ENCODE results near the gene EML1. TPM values are rescaled to one million over a fixed set of nuclear protein-coding genes. Genes with fewer than 3 reads are reported as not detected.

EML1 gene
- total RNA-seq, 2 experiments from 2014 or later = 1.7 TPM

DNA sequence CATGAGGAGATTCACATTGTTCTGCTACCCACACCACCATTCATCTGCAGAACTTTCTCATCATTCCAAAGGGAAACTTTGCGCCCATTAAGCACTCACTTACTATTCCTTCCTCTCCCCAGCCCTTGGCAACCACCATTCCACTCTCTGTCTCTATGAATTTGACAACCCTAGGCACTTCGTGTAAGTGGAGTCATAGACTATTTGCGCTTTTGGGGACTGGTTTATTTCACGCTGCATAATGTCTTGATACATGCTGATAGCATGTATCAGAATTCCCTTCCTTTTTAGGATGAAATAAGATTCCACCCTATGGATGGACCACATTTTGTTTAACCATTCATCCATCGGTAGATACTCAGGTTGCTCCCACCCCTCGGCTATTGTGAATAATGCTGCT, 4.5 kb upstream of the EML1 start:
- ATAC-seq (no peak), DNase-seq (no peak)
- peaks cover 29% of the 10 kb centered on the region for H3K4me1 Mint-ChIP-seq
- no peaks in the 10 kb centered on the region for H3K9me3 Mint-ChIP-seq (ENCODE audit: low read depth)
- H3K27ac Mint-ChIP-seq = no peak overlapping the region
- H3K36me3 Mint-ChIP-seq (ENCODE audit: low read depth) = no peaks in the 10 kb centered on the region
- ChIA-PET POLR2A (no interaction called here), CTCF (interaction anchor here (1.3 kb wide), 1 partner anchor 9 kb away, joined by 3 read pairs; no protein-coding TSS in a partner anchor)
- H3K4me3 Mint-ChIP-seq = no peak overlapping the region
- intact Hi-C loops (cut with DNase I, micrococcal nuclease) = no loop called here
- peaks cover 5% of the 10 kb centered on the region for H3K27me3 Mint-ChIP-seq

- CTCF ChIA-PET = interaction anchor here (0.6 to 1.5 kb wide), 4 partner anchors 9 to 500 kb away, joined by 3 to 5 read pairs (median 4); no protein-coding TSS in a partner anchor
- Mint-ChIP-seq H3K4me3 (no peak overlapping the region), H3K9me3 (ENCODE audit: low read depth) (no peaks in the 10 kb centered on the region), H3K4me1 (peaks cover 34% of the 10 kb centered on the region), H3K27ac (no peak overlapping the region), H3K36me3 (ENCODE audit: low read depth) (no peaks in the 10 kb centered on the region), H3K27me3 (peaks cover 5% of the 10 kb centered on the region)
- DNase-seq = no peak
- intact Hi-C loops (cut with DNase I, micrococcal nuclease) = no loop called here
- ATAC-seq = peak; percentile 36
- POLR2A ChIA-PET = interaction anchor here (0.6 kb wide), 1 partner anchor 251 kb away, joined by 3 read pairs; no protein-coding TSS in a partner anchor
Observed at GRCh38 chr14:99789581-99789980, 3.6 kb upstream of the EML1 start.

DNA sequence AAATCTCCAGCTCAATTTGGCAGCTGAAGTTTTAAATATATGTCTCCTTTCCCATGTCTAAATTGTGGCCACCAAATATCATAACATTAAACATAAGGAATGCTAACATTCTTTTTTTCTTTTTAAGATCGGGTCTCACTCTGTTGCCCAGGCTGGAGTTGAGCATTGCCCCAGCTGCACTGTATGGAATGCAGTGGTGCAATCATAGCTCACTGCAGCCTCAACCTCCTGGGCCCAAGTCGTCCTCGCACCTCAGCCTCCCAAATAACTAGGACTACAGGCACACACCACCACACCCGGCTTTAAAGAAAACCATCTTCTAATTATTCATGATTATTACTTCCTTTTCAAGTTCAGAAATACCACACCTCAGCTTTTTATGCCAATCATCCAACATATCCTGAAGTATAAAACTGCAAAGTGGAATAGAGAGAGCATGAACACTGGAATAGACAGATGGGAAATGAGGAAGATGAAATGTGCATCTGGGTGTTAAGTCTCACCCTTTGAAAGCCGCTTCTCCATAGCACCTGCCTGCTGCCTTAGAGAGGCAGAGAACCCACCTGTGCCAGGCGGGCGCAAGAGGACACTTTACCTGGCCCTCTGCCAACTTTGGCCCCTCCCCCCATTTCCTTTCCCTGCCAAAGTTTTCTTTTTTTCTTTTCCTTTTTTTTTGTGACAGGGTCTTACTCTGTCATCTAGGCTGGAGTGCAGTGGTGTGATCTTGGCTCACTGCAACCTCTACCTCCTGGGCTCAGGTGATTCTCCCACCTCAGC, 2.8 kb upstream of the EML1 start:
- ChIA-PET POLR2A (interaction anchor here (0.6 kb wide), 1 partner anchor 250 kb away, joined by 3 read pairs; no protein-coding TSS in a partner anchor), CTCF (interaction anchor here (0.6 to 1.5 kb wide), 3 partner anchors 10 to 501 kb away, joined by 4 to 5 read pairs (median 4); no protein-coding TSS in a partner anchor)
- Mint-ChIP-seq H3K4me3 (no peak overlapping the region), H3K4me1 (peaks cover 34% of the 10 kb centered on the region), H3K36me3 (ENCODE audit: low read depth) (no peaks in the 10 kb centered on the region), H3K9me3 (ENCODE audit: low read depth) (no peaks in the 10 kb centered on the region), H3K27ac (no peak overlapping the region), H3K27me3 (peaks cover 8% of the 10 kb centered on the region)
- intact Hi-C loops (cut with DNase I, micrococcal nuclease) = loop anchor here in 1 of 2 experiments (10.0 kb wide), 1 partner anchor 364 kb away; the partner anchor contains the start of gene DEGS2
- ATAC-seq (no peak), DNase-seq (no peak)

GRCh38 chr14:99790978-99791376, 2.2 kb upstream of the EML1 start:
- no peak overlapping the region for H3K4me3 Mint-ChIP-seq
- H3K36me3 Mint-ChIP-seq (ENCODE audit: low read depth) = no peaks in the 10 kb centered on the region
- H3K27ac Mint-ChIP-seq = no peak overlapping the region
- ChIA-PET POLR2A (no interaction called here), CTCF (no interaction called here)
- no peak for DNase-seq
- intact Hi-C loops (cut with DNase I, micrococcal nuclease) = loop anchor here in 1 of 2 experiments (10.0 kb wide), 1 partner anchor 364 kb away; the partner anchor contains the start of gene DEGS2
- H3K27me3 Mint-ChIP-seq = peaks cover 12% of the 10 kb centered on the region
- peaks cover 34% of the 10 kb centered on the region for H3K4me1 Mint-ChIP-seq
- H3K9me3 Mint-ChIP-seq (ENCODE audit: low read depth) = no peaks in the 10 kb centered on the region
- no peak for ATAC-seq

GRCh38 chr14:99791476-99792209, 1.6 kb upstream of the EML1 start:
- Mint-ChIP-seq H3K27me3 (peaks cover 13% of the 10 kb centered on the region), H3K9me3 (ENCODE audit: low read depth) (no peaks in the 10 kb centered on the region), H3K4me1 (peaks cover 34% of the 10 kb centered on the region), H3K4me3 (no peak overlapping the region), H3K36me3 (ENCODE audit: low read depth) (no peaks in the 10 kb centered on the region), H3K27ac (no peak overlapping the region)
- POLR2A ChIA-PET = interaction anchor here (0.7 kb wide), 1 partner anchor 45 kb away, joined by 3 read pairs; no protein-coding TSS in a partner anchor
- no peak for ATAC-seq
- DNase-seq = no peak
- intact Hi-C loops (cut with DNase I, micrococcal nuclease) = loop anchor here in 1 of 2 experiments (2.0 to 10.0 kb wide), 4 partner anchors 29 to 363 kb away; partner anchors contain the start of genes CCDC85C, CCNK, DEGS2 and SETD3
- CTCF ChIA-PET = interaction anchor here (1.0 kb wide), 1 partner anchor 61 kb away, joined by 3 read pairs; no protein-coding TSS in a partner anchor

- no peaks in the 10 kb centered on the region for H3K9me3 Mint-ChIP-seq (ENCODE audit: low read depth)
- peak overlapping the region; percentile 32 for H3K27ac Mint-ChIP-seq
- H3K27me3 Mint-ChIP-seq = peaks cover 17% of the 10 kb centered on the region
- ATAC-seq (no peak), DNase-seq (no peak)
- no peaks in the 10 kb centered on the region for H3K36me3 Mint-ChIP-seq (ENCODE audit: low read depth)
- ChIA-PET CTCF (interaction anchor here (1.0 kb wide), 1 partner anchor 62 kb away, joined by 3 read pairs; no protein-coding TSS in a partner anchor), POLR2A (interaction anchor here (0.7 kb wide), 1 partner anchor 45 kb away, joined by 3 read pairs; no protein-coding TSS in a partner anchor)
- peaks cover 34% of the 10 kb centered on the region for H3K4me1 Mint-ChIP-seq
- intact Hi-C loops (cut with DNase I, micrococcal nuclease) = loop anchor here in 1 of 2 experiments (2.0 to 10.0 kb wide), 4 partner anchors 29 to 363 kb away; partner anchors contain the start of genes CCDC85C, CCNK, DEGS2 and SETD3
- H3K4me3 Mint-ChIP-seq = peak overlapping the region; percentile 55
Observed at GRCh38 chr14:99792210-99792535, 1.0 kb upstream of the EML1 start.

DNA sequence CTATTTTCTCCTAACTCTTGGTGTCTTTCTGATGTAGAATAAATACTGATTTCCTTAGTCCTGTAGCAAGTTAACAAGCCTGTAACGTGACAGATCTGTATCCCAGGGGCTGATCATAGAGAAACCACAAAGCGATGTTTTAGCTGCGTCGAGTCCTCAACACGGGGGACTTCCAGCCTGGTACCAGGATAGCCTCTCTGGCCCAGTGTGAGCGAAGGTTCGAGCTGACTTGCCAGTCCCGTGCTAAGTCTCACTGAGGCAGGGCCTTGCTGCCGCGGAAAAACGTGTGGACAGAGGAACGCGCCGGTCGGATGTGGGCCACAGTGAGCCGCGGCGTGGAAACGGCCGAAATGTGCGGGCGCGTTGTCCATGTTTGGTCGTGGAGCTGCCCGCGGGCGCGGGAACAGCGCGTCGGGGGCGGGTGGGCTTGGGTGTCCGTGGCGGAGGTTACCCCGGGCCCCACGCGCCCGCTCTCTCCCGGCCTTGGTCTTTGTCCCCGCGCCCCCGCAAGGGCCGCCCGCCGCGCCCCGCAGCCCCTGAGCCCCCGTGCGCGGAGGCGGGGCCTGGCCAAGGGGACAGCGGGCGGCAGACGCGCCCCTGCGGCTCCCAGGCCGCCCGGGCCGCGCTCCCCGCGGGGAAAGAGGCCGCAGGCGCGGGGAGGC, 531 bp upstream of the EML1 start:
- Mint-ChIP-seq H3K9me3 (ENCODE audit: low read depth) (no peaks in the 10 kb centered on the region), H3K4me3 (peak overlapping the region; percentile 55), H3K4me1 (peaks cover 34% of the 10 kb centered on the region), H3K27ac (peak overlapping the region; percentile 32), H3K27me3 (peaks cover 19% of the 10 kb centered on the region), H3K36me3 (ENCODE audit: low read depth) (no peaks in the 10 kb centered on the region)
- ChIA-PET CTCF (interaction anchor here (1.0 kb wide), 1 partner anchor 62 kb away, joined by 3 read pairs; no protein-coding TSS in a partner anchor), POLR2A (interaction anchor here (0.7 kb wide), 1 partner anchor 46 kb away, joined by 3 read pairs; no protein-coding TSS in a partner anchor)
- DNase-seq (peak; percentile 27), ATAC-seq (no peak)
- intact Hi-C loops (cut with DNase I, micrococcal nuclease) = loop anchor here in 1 of 2 experiments (1.0 to 10.0 kb wide), 7 partner anchors 28 to 362 kb away; partner anchors contain the start of genes CCDC85C, CCNK, CYP46A1 and DEGS2

DNA sequence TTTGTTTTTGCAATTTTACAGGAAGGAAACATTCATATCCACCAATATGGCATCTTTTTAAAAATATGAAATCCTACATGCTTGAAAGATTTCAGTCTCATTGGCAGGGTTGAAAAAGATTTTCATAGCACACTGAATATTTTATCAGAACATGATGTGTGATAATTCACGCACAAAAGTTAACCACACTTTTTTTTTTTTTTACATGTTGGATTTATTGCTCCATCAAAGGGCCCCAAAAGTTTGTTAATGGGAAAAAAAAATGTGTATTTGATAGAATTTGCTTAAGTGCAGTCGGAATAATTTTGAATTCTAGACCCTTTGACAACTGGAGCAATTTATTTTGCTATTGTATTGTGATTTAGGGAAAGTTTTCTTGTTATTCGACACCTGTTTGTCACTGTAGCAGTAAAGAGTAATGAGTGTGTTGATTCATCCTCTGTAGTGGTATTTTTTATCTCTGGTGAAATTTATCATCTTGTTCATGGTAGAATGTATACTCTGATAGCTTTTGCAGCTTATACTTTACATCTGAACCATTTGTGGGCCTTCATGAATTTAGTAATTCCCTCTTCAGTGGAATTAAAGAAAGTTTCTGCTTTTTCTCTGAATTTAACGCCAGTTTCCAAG, 1.1 kb downstream of the EML1 start:
- ATAC-seq (no peak), DNase-seq (no peak)
- peak overlapping the region; percentile 46 for H3K4me3 Mint-ChIP-seq
- POLR2A ChIA-PET = no interaction called here
- CTCF ChIA-PET = no interaction called here
- H3K27me3 Mint-ChIP-seq = peaks cover 24% of the 10 kb centered on the region
- H3K36me3 Mint-ChIP-seq (ENCODE audit: low read depth) = no peaks in the 10 kb centered on the region
- intact Hi-C loops (cut with DNase I, micrococcal nuclease) = loop anchor here in 1 of 2 experiments (10.0 kb wide), 1 partner anchor 361 kb away; the partner anchor contains the start of gene DEGS2
- H3K9me3 Mint-ChIP-seq (ENCODE audit: low read depth) = no peaks in the 10 kb centered on the region
- no peak overlapping the region for H3K27ac Mint-ChIP-seq
- peaks cover 34% of the 10 kb centered on the region for H3K4me1 Mint-ChIP-seq

DNA sequence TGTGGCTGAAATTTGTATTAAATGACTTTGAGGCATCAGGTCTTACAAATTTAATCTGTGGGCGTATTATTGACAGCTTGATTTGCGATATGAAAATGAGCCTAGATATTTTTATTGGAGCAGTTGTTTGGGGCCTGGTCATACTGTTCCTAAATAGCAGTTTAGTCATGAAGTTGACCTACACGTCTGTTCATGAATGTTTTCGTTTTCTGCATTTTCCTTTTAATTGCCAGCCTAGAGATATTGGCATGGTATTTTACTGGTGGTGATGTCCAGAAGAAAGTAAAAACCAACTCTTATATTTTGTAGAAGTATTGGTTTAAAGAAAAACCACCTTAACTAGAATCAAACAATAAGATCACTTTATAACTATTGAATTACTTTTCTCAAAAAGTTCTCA, 1.8 kb downstream of the EML1 start:
- Mint-ChIP-seq H3K36me3 (ENCODE audit: low read depth) (no peaks in the 10 kb centered on the region), H3K9me3 (ENCODE audit: low read depth) (no peaks in the 10 kb centered on the region), H3K27me3 (peaks cover 27% of the 10 kb centered on the region), H3K4me1 (peaks cover 26% of the 10 kb centered on the region), H3K4me3 (no peak overlapping the region), H3K27ac (no peak overlapping the region)
- intact Hi-C loops (cut with DNase I, micrococcal nuclease) = loop anchor here in 1 of 2 experiments (10.0 kb wide), 1 partner anchor 360 kb away; the partner anchor contains the start of gene DEGS2
- POLR2A ChIA-PET = no interaction called here
- CTCF ChIA-PET = interaction anchor here (0.5 kb wide), 1 partner anchor 40 kb away, joined by 4 read pairs; no protein-coding TSS in a partner anchor
- DNase-seq (no peak), ATAC-seq (no peak)

DNA sequence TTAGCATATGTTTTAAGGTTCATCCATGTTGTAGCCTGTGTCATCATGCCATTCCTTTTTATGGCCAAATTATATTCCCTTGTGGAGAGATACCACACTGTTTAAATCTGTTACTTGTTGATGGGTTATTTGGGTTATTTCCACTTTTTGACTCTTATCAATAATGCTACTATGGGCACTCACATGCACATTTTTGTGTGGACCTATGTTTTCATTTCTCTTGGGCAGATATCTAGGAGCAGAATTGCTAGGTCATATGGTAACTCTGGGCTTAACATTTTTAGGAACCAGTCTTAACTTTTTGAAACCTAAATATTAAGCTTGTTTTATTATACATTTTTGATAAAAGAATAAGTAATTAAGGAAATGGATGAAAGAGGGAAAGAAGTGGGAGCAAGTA, 4.0 kb downstream of the EML1 start:
- Mint-ChIP-seq H3K27me3 (peaks cover 31% of the 10 kb centered on the region), H3K4me3 (no peak overlapping the region), H3K9me3 (ENCODE audit: low read depth) (no peaks in the 10 kb centered on the region), H3K27ac (no peak overlapping the region), H3K4me1 (peaks cover 9% of the 10 kb centered on the region), H3K36me3 (ENCODE audit: low read depth) (no peaks in the 10 kb centered on the region)
- CTCF ChIA-PET = interaction anchor here (1.4 kb wide), 1 partner anchor 9 kb away, joined by 3 read pairs; no protein-coding TSS in a partner anchor
- POLR2A ChIA-PET = no interaction called here
- ATAC-seq (no peak), DNase-seq (no peak)
- intact Hi-C loops (cut with DNase I, micrococcal nuclease) = loop anchor here in 1 of 2 experiments (10.0 kb wide), 1 partner anchor 358 kb away; the partner anchor contains the start of gene DEGS2

All from activated CD4-positive, alpha-beta T cell treated with anti-CD3 and anti-CD28 coated beads for 36 hours (primary cell).